GM23248 (cell line): ENCODE data around the gene ACER3. TPM values are rescaled to one million over a fixed set of nuclear protein-coding genes. Genes with fewer than 3 reads are reported as not detected.
"Not testable (repeated sequence)": the region's sequence is repeated elsewhere in the genome, so short reads cannot be mapped to it uniquely, and the experiment has no call there.

Source experiments
- DNase-seq: peaks from one replicate; pipeline ENCODE4 v3.0.0-alpha.2; 2015
- H2AFZ ChIP-seq: fragments of 200-600 bp; sonication (generic); 2 replicates; pipeline ENCODE4 v1.6.1; 2016; ENCODE audit warnings: antibody characterized with exemption
- H3F3A ChIP-seq: fragments of 200-600 bp; sonication (generic); 2 replicates; pipeline ENCODE4 v1.6.1; 2016; ENCODE audit warnings: mild to moderate bottlenecking, antibody characterized with exemption, mixed run types; ENCODE audit not compliant: insufficient read depth
- H3K27ac ChIP-seq: fragments of 200-600 bp; sonication (generic); 2 replicates; pipeline ENCODE4 v1.5.1; 2016; ENCODE audit warnings: mild to moderate bottlenecking
- H3K27me3 ChIP-seq: fragments of 200-600 bp; sonication (generic); replicated peaks from 2 replicates; pipeline ENCODE4 v1.6.1; 2016; ENCODE audit warnings: mild to moderate bottlenecking; ENCODE audit not compliant: insufficient read depth
- H3K36me3 ChIP-seq: fragments of 200-600 bp; sonication (generic); 2 replicates; pipeline ENCODE4 v1.6.1; 2016; ENCODE audit warnings: low read depth, mild to moderate bottlenecking
- H3K4me1 ChIP-seq: fragments of 200-600 bp; sonication (generic); 2 replicates; pipeline ENCODE4 v1.6.1; 2016; ENCODE audit warnings: mild to moderate bottlenecking; ENCODE audit not compliant: insufficient read depth
- H3K4me2 ChIP-seq: fragments of 200-600 bp; sonication (generic); one replicate; pipeline ENCODE4 v1.6.1; 2016; ENCODE audit warnings: mild to moderate bottlenecking; ENCODE audit not compliant: unreplicated experiment
- H3K4me3 ChIP-seq: fragments of 200-600 bp; sonication (generic); 2 replicates; pipeline ENCODE4 v1.5.1; 2016; ENCODE audit warnings: mild to moderate bottlenecking
- H3K79me2 ChIP-seq: fragments of 200-600 bp; sonication (generic); 2 replicates; pipeline ENCODE4 v1.6.1; 2016; ENCODE audit warnings: mild to moderate bottlenecking; ENCODE audit not compliant: insufficient read depth
- H3K9ac ChIP-seq: fragments of 200-600 bp; sonication (generic); 2 replicates; pipeline ENCODE4 v1.6.1; 2016; ENCODE audit warnings: mild to moderate bottlenecking
- H3K9me2 ChIP-seq: fragments of 200-600 bp; sonication (generic); 2 replicates; pipeline ENCODE4 v1.6.1; 2016; ENCODE audit warnings: mixed run types, mild to moderate bottlenecking, moderate library complexity; ENCODE audit not compliant: insufficient read depth
- H3K9me3 ChIP-seq: fragments of 200-600 bp; sonication (generic); one replicate; pipeline ENCODE4 v1.6.1; 2017; ENCODE audit warnings: low read depth
- H4K20me1 ChIP-seq: fragments of 200-600 bp; sonication (generic); 2 replicates; pipeline ENCODE4 v1.6.0; 2016; ENCODE audit not compliant: insufficient read depth
- EZH2 ChIP-seq: fragments of 200-600 bp; sonication (generic); IDR thresholded peaks from 2 replicates; pipeline ENCODE4 v1.6.1; 2018; ENCODE audit warnings: antibody characterized with exemption, mild to moderate bottlenecking; ENCODE audit not compliant: insufficient read depth, poor library complexity, severe bottlenecking
- EZH2phosphoT487 ChIP-seq: fragments of 200-600 bp; sonication (generic); IDR thresholded peaks from 2 replicates; pipeline ENCODE4 v1.6.1; 2018; ENCODE audit warnings: antibody characterized with exemption, moderate library complexity, mild to moderate bottlenecking, low read depth; ENCODE audit not compliant: insufficient read depth
- WGBS, 2 experiments: methylation state at CpG; one replicate each; pipeline ENCODE4 v1.1.6; 2015 to 2017; ENCODE audit warnings: low lambda C conversion rate in 2 of 2, low coverage in 1 of 2; ENCODE audit errors: missing lambda C conversion rate in 2 of 2; 5-methylcytosine and 5-hydroxymethylcytosine counted together
- in situ Hi-C: fragments of 300-500 bp; cut with MboI; formaldehyde crosslinking; loops from 2 replicates; pipeline ENCODE4 v1.15.0; 2020
- polyA plus RNA-seq: library from polyadenylated mRNA; unstranded; fragments of >200 nt; fragmentation: Nextera tagmentation; extraction: Ambion mirVana; gene quantifications from 2 replicates; pipeline ENCODE4 v1.2.1, GENCODE V29; 2016
- total RNA-seq: library from RNA; depleted of rRNA; stranded (reverse); fragments of >200 nt; shearing (Covaris generic); gene quantifications from 2 replicates; pipeline ENCODE4 v1.2.3, GENCODE V29; 2014; rRNA removed

The ACER3 gene
- total RNA-seq (10.2 and 37.9 TPM in 2 replicates), polyA plus RNA-seq (9.1 and 12.0 TPM in 2 replicates)

GRCh38 chr11:76860539-76861475 lies at the start of gene ACER3:
ACER3 (plus strand) TSS chr11:76860918; CDS start chr11:76860977, 59 bp downstream.
- in situ Hi-C loops = no loop called here
- peak within 1 kb of the TSS; percentile 89 for H2AFZ ChIP-seq
- TF ChIP-seq EZH2phosphoT487 (no peak), EZH2 (no peak)

DNA sequence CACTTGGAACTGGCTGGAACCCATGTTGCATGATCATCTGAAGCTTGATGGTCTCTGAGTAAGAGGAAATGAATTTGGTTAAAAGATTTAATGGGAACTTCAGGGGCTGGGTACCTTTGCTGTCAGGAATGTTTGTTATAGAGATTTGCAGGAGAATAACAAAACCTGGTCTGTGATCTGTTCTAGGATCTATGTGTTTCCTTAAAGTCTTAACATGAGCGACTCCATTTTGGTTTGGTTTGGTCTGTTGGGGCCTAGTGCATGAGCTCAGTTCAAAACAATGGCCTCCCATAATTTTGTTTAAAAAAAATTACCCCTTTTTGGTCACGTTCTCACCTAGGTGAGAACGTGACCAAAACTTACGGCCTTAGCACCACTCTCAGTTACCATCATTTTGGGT lies 49.5 kb upstream of the ACER3 start:
- in situ Hi-C loops = loop anchor here (10.0 kb wide), 2 partner anchors 104 to 214 kb away; no protein-coding TSS in a partner anchor
- 68 to 69% methylated on average over 4 of the region's 4 CpGs for WGBS, 2 experiments
- Histone ChIP-seq H3K9me3 (no peaks in the 10 kb centered on the region), H3K36me3 (no peaks in the 10 kb centered on the region), H3K4me2 (no peak overlapping the region), H3K9me2 (no peaks in the 10 kb centered on the region), H3K27ac (no peak overlapping the region), H3K4me1 (0 out of 2 replicates have a peak, but pooled peaks cover 7% of the 10 kb centered on the region), H3K79me2 (no peaks in the 10 kb centered on the region), H4K20me1 (no peaks in the 10 kb centered on the region), H2AFZ (no peak overlapping the region), H3K9ac (no peak overlapping the region), H3K4me3 (no peak overlapping the region), H3K27me3 (no peaks in the 10 kb centered on the region), H3F3A (peaks cover 5% of the 10 kb centered on the region; the same call in 1 of the 2 replicates)
- TF ChIP-seq EZH2phosphoT487 = no peak
- TF ChIP-seq EZH2 = no peak
- no peak for DNase-seq

More at GRCh38 chr11:76860539-76861475, at the start of gene ACER3:
- Histone ChIP-seq H4K20me1 (no peaks in the 10 kb centered on the region), H3F3A (no peaks in the 10 kb centered on the region), H3K79me2 (peaks cover 5% of the 10 kb centered on the region; the same call in 1 of the 2 replicates), H3K4me2 (peak within 1 kb of the TSS; percentile 71), H3K9me3 (no peaks in the 10 kb centered on the region), H3K27ac (peak within 1 kb of the TSS; percentile 27; the same call in 1 of the 2 replicates), H3K9ac (peak within 1 kb of the TSS; percentile 89), H3K4me1 (peaks cover 5% of the 10 kb centered on the region; the same call in 1 of the 2 replicates), H3K4me3 (peak within 1 kb of the TSS; percentile 80), H3K36me3 (no peaks in the 10 kb centered on the region), H3K27me3 (no peaks in the 10 kb centered on the region), H3K9me2 (no peaks in the 10 kb centered on the region)
- 2% methylated on average over 51 to 67 of the region's 73 CpGs for WGBS, 2 experiments
- peak; percentile 96 for DNase-seq

- no peak overlapping the region for H3K4me2 ChIP-seq
- no peaks in the 10 kb centered on the region for H3K9me2 ChIP-seq
- no peak overlapping the region for H3K4me3 ChIP-seq
- no peak overlapping the region for H3K9ac ChIP-seq
- no peaks in the 10 kb centered on the region for H3K79me2 ChIP-seq
- no peak overlapping the region for H3K27ac ChIP-seq
- no peak overlapping the region for H2AFZ ChIP-seq
- 0 out of 2 replicates have a peak, but pooled peaks cover 10% of the 10 kb centered on the region for H3K27me3 ChIP-seq
- H3F3A ChIP-seq = no peaks in the 10 kb centered on the region
- TF ChIP-seq EZH2phosphoT487 (no peak), EZH2 (no peak)
- no peaks in the 10 kb centered on the region for H4K20me1 ChIP-seq
- no peaks in the 10 kb centered on the region for H3K36me3 ChIP-seq
- no peak for DNase-seq
- in situ Hi-C loops = loop anchor here (10.0 kb wide), 2 partner anchors 100 to 210 kb away; no protein-coding TSS in a partner anchor
- no peaks in the 10 kb centered on the region for H3K9me3 ChIP-seq
- no peaks in the 10 kb centered on the region for H3K4me1 ChIP-seq
- WGBS, 2 experiments = 70 to 82% methylated on average over 2 of the region's 2 CpGs
Observed at GRCh38 chr11:76814414-76814813, 46.3 kb upstream of the ACER3 start.

- not testable (repeated sequence) for H3K4me1 ChIP-seq, H2AFZ ChIP-seq, H3K9me3 ChIP-seq, H3K4me2 ChIP-seq, H3K9me2 ChIP-seq, H3F3A ChIP-seq, H3K27ac ChIP-seq, DNase-seq, H3K79me2 ChIP-seq, H3K4me3 ChIP-seq, H3K9ac ChIP-seq, H4K20me1 ChIP-seq, H3K36me3 ChIP-seq, H3K27me3 ChIP-seq
- in situ Hi-C loops = loop anchor here (10.0 kb wide), 2 partner anchors 99 to 209 kb away; no protein-coding TSS in a partner anchor
- 86 to 90% methylated on average over 7 of the region's 7 CpGs for WGBS, 2 experiments
Observed at GRCh38 chr11:76815678-76816077, 45.0 kb upstream of the ACER3 start.
